HCT116 (cell line): ENCODE results near the gene GSC2.

ENCODE experiments used
- CTCF ChIP-seq, 3 experiments: fragments of 200-600 bp in 1 of 3; sonication (generic) in 1 of 3; IDR thresholded peaks in 2 of 3; conservative IDR thresholded peaks in 1 of 3; 2 replicates each; pipeline ENCODE4 v1.5.1; 2012 to 2017; ENCODE audit warnings: low read depth in 2 of 3, low read length in 2 of 3, antibody characterized with exemption in 1 of 3, borderline replicate concordance in 1 of 3, control low read depth in 1 of 3, mild to moderate bottlenecking in 1 of 3, mixed read lengths in 1 of 3, mixed run types in 1 of 3, moderate library complexity in 1 of 3; ENCODE audit not compliant: insufficient read depth in 1 of 3
- POLR2A ChIP-seq: IDR thresholded peaks from 2 replicates; pipeline ENCODE4 v1.7.0; 2011; ENCODE audit warnings: borderline replicate concordance; ENCODE audit not compliant: insufficient read depth, insufficient read length; ENCODE audit errors: extremely low read depth
- SIN3A ChIP-seq: IDR thresholded peaks from 2 replicates; pipeline ENCODE4 v1.6.1; 2012; ENCODE audit warnings: low read depth
- SP1 ChIP-seq: IDR thresholded peaks from 2 replicates; pipeline ENCODE4 v1.6.1; 2012; ENCODE audit warnings: low read depth

- TF ChIP-seq SP1 (no peak), CTCF (IDR thresholded peaks at IDR 0.05 in 2 of 3, conservative IDR thresholded peaks at IDR 0.05 in 1 of 3; ENCODE audit: borderline replicate concordance in 1 of 3, insufficient read depth in 1 of 3, low read depth in 2 of 3, low read length in 2 of 3) (no peak), POLR2A (no peak), SIN3A (no peak)
Observed at GRCh38 chr22:19169947-19170318, 19.8 kb upstream of the GSC2 start.
